ENCODE data around the gene ZNF621. TPM values are rescaled to one million over a fixed set of nuclear protein-coding genes. Genes with fewer than 3 reads are reported as not detected.

Gene ZNF621
- total RNA-seq, 4 donors from 2014 or later: 5.7 to 8.4 (median 7.4) TPM

DNA sequence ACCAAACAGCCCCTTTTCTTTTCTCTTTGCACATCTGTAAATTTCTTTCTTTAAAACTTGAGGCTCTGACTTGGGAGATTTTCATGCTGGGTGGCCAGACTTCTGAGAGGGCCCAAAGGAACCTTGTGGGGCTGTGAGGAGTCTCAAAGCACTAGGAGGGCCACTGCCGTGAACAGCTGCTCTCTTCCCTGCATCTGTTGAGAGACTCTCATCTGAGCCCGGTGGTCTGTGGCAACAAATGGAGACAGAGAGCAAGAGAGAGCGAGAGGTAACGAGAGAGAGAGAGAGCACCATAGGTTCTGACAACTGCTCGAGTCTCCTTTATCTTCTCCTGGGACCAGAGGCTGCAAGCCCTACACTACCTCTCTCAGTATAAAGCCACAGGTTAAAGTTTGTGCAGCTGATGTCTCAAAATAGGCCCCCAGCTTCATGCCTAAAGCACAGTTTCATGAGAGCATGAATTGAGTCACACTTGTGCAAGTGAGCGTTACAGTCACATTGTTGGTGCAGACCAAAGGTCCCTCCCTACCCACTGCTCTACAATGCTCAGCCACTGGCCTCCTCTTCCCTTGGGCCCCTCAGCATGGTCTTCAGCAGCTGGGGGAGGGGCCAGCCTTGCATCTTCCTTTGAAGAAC is 60.7 kb downstream of the ZNF621 start:
- DNase-seq: no peak
- H3K27me3 ChIP-seq: no peaks in the 10 kb centered on the region
- no peaks in the 10 kb centered on the region for H3K36me3 ChIP-seq
- intact Hi-C loops (cut with DNase I; ENCODE audit: low total_unique reads) (loop anchor here (10.0 kb wide), 3 partner anchors 609 to 1519 kb away; partner anchors contain the start of gene CTNNB1), in situ Hi-C loops (cut with MboI; ENCODE audit: low sequenced_read_pairs in 4 of 4) (loop anchor here in 3 of 4 donors (5.0 to 25.0 kb wide), 3 partner anchors 627 to 1299 kb away; no protein-coding TSS in a partner anchor)
- no peak overlapping the region for H3K27ac ChIP-seq
- TF ChIP-seq, protein P1, sequence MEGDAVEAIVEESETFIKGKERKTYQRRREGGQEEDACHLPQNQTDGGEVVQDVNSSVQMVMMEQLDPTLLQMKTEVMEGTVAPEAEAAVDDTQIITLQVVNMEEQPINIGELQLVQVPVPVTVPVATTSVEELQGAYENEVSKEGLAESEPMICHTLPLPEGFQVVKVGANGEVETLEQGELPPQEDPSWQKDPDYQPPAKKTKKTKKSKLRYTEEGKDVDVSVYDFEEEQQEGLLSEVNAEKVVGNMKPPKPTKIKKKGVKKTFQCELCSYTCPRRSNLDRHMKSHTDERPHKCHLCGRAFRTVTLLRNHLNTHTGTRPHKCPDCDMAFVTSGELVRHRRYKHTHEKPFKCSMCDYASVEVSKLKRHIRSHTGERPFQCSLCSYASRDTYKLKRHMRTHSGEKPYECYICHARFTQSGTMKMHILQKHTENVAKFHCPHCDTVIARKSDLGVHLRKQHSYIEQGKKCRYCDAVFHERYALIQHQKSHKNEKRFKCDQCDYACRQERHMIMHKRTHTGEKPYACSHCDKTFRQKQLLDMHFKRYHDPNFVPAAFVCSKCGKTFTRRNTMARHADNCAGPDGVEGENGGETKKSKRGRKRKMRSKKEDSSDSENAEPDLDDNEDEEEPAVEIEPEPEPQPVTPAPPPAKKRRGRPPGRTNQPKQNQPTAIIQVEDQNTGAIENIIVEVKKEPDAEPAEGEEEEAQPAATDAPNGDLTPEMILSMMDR (IDR thresholded peaks at IDR 0.05 in 4 of 5, conservative IDR thresholded peaks at IDR 0.05 in 1 of 5): no peak
- no peak for TF ChIP-seq POLR2A (IDR thresholded peaks at IDR 0.05)
- no peaks in the 10 kb centered on the region for H3K9me3 ChIP-seq
- ATAC-seq: no peak
- no peaks in the 10 kb centered on the region for H3K4me1 ChIP-seq
- no peak overlapping the region for H3K4me3 ChIP-seq

DNA sequence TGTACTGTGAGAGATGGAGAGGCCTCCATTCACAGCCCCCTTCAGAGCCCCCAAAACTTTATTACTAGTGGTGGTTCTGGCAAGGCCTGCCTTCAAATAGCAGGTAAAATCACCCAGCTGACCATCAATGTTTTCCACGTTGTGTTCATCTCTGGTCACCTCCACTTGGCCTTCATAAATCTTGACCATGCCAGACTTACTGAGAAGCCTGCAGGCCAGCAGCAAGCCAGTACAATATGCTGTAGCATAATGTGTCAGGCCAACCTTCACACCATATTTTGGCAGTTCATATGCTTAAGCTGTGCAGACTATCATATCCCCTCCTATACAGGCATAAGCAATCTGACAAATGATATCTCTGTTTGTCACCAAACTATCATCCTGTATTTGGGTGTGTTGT is 62.1 kb downstream of the ZNF621 start:
- no peak for TF ChIP-seq POLR2A (IDR thresholded peaks at IDR 0.05)
- TF ChIP-seq, protein P1 (IDR thresholded peaks at IDR 0.05 in 4 of 5, conservative IDR thresholded peaks at IDR 0.05 in 1 of 5): no peak
- in situ Hi-C loops (cut with MboI; ENCODE audit: low sequenced_read_pairs in 4 of 4): loop anchor here in 3 of 4 donors (5.0 to 25.0 kb wide), 3 partner anchors 625 to 1298 kb away; no protein-coding TSS in a partner anchor

DNA sequence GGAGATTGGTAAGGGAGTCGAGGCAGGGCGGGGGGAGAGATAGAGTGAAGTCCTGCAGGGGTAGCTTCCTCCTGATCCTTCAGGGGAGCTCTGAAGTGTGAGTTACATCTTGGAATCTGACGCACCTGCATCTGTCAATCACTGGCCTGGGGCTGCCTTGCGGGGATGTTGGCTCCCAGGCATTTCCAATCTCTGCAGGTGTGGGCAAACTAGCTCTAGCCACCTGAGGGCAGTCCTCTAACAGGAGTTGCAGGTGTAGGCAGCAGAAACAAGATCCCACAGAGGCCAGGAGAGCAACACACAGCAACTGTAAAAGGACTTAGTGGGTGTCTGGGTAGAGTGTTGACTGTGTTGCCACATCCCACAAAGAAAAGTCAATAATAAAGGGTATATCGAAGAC is 63.6 kb downstream of the ZNF621 start:
- TF ChIP-seq, protein P1 (IDR thresholded peaks at IDR 0.05 in 4 of 5, conservative IDR thresholded peaks at IDR 0.05 in 1 of 5): no peak
- no peak for TF ChIP-seq POLR2A (IDR thresholded peaks at IDR 0.05)
- no peak overlapping the region for H3K27ac ChIP-seq
- no peaks in the 10 kb centered on the region for H3K36me3 ChIP-seq
- no peaks in the 10 kb centered on the region for H3K9me3 ChIP-seq
- no peaks in the 10 kb centered on the region for H3K4me1 ChIP-seq
- in situ Hi-C loops (cut with MboI; ENCODE audit: low sequenced_read_pairs in 4 of 4) (loop anchor here in 3 of 4 donors (5.0 to 25.0 kb wide), 3 partner anchors 624 to 1296 kb away; no protein-coding TSS in a partner anchor), intact Hi-C loops (cut with DNase I; ENCODE audit: low total_unique reads) (loop anchor here (10.0 kb wide), 3 partner anchors 606 to 1516 kb away; partner anchors contain the start of gene CTNNB1)
- H3K27me3 ChIP-seq: no peaks in the 10 kb centered on the region
- no peak overlapping the region for H3K4me3 ChIP-seq
- DNase-seq: no peak
- no peak for ATAC-seq

More for the DNA sequence above, 62.1 kb downstream of the ZNF621 start:
- Histone ChIP-seq H3K4me3 (no peak overlapping the region), H3K27ac (no peak overlapping the region), H3K27me3 (no peaks in the 10 kb centered on the region), H3K4me1 (no peaks in the 10 kb centered on the region), H3K9me3 (no peaks in the 10 kb centered on the region), H3K36me3 (no peaks in the 10 kb centered on the region)
- intact Hi-C loops (cut with DNase I; ENCODE audit: low total_unique reads): loop anchor here (10.0 kb wide), 3 partner anchors 608 to 1518 kb away; partner anchors contain the start of gene CTNNB1
- no peak for ATAC-seq
- no peak for DNase-seq

Other genes with a start within 250 kb of the ZNF621 start
- 10 to 100 TPM; 12.9 to 32.7 (median 24.5) TPM for gene EIF1B, start 215.3 kb upstream of the ZNF621 start, total RNA-seq
- gene ENTPD3, start 137.8 kb upstream of the ZNF621 start, total RNA-seq: 1 to 10 TPM in 1 of 4 donors, under 1 TPM in 3; 0.12 to 1.1 (median 0.56) TPM
- 100 to 1,000 TPM; 170 to 330 (median 296) TPM for gene RPL14, start 67.6 kb upstream of the ZNF621 start, total RNA-seq
- gene ZNF619, start 47.8 kb upstream of the ZNF621 start, total RNA-seq: 1 to 10 TPM; 1.9 to 7.2 (median 2.7) TPM
- 1 to 10 TPM in 2 of 4 donors, under 1 TPM in 2; 0.33 to 4.2 (median 1.9) TPM for gene ZNF620, start 18.9 kb upstream of the ZNF621 start, total RNA-seq